Measurements from ENCODE around the gene LPCAT2. TPM values are rescaled to one million over a fixed set of nuclear protein-coding genes. Genes with fewer than 3 reads are reported as not detected.

LPCAT2 gene
- 10.0 and 11.7 TPM in 2 replicates for total RNA-seq (2014; rRNA removed; shearing (Covaris generic))

DNA sequence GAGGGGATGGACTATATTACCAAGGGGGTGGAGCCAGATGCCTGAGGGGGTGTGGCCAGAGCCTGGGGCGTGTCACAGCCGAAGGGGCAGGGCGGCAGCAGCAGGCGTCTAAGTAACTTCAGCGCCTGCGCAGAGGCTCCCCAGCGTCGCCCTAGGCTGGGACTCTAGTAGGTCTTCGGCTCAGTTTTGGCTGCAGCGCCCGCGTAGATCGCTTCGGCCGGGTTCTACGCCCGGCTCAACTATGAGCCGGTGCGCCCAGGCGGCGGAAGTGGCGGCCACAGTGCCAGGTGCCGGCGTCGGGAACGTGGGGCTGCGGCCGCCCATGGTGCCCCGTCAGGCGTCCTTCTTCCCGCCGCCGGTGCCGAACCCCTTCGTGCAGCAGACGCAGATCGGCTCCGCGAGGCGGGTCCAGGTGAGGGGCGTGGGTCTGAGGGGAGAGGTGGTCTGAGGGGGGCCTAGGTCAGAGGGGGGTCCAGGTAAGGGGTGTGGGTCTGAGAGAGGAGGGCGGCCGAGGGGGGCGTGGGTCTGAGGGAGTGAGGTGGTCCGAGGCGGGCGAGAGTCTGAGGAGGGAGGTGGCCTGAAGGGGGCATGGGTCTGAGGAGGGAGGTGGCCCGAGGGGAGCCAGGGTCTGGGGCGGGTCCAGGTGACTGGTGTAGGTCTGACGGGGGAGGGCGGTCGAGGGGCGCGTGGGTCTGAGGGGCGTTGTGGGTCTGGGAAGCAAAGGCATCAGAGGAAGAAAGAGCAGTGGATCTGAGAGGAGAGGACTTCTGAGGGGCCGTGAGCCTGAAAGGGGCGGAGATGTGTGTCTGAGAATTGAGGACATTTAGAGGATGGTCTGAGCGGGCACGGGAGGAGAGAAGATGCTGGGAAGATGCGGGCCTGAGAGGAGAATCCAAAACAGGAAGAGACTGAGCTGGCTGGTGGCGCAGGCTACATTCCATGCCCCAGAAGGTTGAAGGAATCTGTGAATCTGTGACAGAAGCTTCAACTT is at the start of gene LPCAT2:
Gene LPCAT2 (plus strand): TSS at position 132 of the 991 bp plus-strand sequence. CDS start 110 bp downstream, at position 242.
- peak; percentile 45 for DNase-seq (ENCODE audit: low spot score)

GRCh38 chr16:55462241-55462640 is 46.6 kb upstream of the LPCAT2 start:
- DNase-seq (ENCODE audit: low spot score): no peak

- DNase-seq (ENCODE audit: low spot score): no peak
Measured at GRCh38 chr16:55464375-55464774, 44.5 kb upstream of the LPCAT2 start.

DNA sequence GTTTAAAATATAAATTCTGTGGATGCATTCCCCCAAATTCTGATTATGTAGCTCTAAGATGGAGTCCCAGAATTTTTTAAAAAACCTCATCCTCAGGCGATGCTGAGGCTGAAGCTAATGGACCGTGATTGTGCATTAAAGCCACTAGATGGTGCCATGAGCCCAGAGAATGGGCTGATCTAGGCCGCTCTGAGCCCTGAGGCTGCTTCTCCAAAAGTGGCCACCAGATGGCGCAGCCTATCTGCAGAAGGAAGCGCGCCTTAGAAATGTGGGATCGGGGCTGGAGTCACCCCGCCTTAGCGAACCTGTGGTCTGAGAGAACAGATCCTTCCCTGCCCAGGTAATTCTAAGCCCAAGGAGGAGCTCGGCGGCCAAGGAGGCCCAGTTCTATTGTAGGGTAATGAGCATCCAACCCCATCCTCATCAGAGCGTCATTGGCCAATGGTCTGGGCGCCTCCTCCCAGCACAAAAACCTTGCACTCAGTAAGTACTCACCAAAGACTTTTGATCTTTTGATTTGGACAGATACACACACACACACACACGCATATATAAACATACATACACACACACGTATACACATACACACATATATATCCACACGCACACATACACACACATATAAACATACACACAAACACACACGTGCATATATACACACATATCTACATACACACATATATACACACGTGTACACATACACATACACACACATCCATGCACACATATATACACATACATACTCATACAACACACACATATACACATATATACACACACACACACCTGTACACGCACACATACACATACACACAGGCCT is 43.6 kb upstream of the LPCAT2 start:
- DNase-seq (ENCODE audit: low spot score): peak; percentile 81

GRCh38 chr16:55466209-55466608 is 42.7 kb upstream of the LPCAT2 start:
- no peak for DNase-seq (ENCODE audit: low spot score)

GRCh38 chr16:55467898-55468297 is 41.0 kb upstream of the LPCAT2 start:
- DNase-seq (ENCODE audit: low spot score): no peak

DNA sequence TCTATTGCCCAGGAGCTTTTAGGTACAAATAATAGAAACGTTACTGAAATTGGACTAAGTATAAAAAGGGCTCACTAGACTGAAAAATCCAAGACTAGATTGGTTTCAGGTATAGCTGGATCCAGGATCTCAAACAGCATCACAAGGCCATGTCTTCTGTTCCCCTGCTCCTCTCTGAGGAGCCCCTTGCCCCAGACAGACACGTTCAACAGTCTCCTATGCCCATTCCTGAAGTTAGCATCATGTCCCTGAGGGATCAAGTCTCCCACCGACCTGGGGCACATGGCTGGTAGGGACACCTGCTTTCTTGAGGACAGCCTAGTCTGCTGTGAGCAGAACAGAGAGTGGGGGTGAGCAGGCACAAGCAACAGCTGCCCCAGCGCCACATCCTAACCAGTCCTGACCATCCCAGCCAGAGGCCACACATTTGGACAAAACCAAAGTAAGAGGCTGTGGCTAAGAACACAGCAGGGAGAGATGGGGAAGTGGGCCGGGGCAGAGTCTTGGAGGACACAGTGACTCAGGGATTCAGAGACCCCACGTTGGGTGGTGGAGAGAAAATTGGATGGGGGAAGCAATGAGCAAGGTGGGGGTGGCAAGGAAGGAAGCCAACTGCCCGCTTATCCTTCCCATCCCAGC is 40.4 kb upstream of the LPCAT2 start:
- no peak for DNase-seq (ENCODE audit: low spot score)

DNA sequence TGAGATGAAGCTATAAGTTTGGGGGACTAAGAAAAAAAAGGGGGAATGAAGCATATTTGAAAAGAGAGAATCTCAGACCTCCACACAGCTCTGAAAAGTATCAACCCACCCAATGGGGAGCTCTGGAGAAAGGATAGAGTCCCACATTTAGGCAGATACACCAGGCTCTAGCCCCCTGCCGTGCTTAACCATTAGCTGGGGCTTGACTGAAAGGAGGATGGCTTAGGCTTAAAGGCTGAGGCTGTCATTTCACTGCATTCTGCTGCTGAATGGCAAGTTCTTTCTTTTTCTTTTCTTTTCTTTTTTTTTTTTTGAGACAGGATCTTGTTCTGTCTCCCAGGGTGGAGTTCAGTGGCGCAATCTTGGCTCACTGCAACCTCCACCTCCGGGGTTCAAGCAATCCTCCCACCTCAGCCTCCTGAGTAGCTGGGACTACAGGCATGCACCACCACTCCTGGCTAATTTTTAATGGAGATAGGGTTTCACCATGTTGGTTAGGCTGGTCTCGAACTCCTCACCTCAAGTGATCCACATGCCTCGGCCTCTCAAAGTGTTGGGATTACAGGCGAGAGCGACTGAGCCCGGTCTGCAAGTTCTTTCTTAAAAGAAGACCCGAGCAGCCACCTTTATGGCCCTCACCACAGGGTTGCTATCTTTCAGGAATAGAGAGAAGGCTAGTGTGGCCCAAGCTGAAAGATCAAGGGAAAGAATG is 38.9 kb upstream of the LPCAT2 start:
- DNase-seq (ENCODE audit: low spot score): no peak

- peak; percentile 94 for DNase-seq (ENCODE audit: low spot score)
Measured at GRCh38 chr16:55470533-55471371, 38.1 kb upstream of the LPCAT2 start.

- DNase-seq (ENCODE audit: low spot score): peak; percentile 75
Measured at GRCh38 chr16:55471448-55472097, 37.3 kb upstream of the LPCAT2 start.

GRCh38 chr16:55473587-55473986 is 35.3 kb upstream of the LPCAT2 start:
- DNase-seq (ENCODE audit: low spot score): no peak

- no peak for DNase-seq (ENCODE audit: low spot score)
Measured at GRCh38 chr16:55474821-55475220, 34.1 kb upstream of the LPCAT2 start.

DNA sequence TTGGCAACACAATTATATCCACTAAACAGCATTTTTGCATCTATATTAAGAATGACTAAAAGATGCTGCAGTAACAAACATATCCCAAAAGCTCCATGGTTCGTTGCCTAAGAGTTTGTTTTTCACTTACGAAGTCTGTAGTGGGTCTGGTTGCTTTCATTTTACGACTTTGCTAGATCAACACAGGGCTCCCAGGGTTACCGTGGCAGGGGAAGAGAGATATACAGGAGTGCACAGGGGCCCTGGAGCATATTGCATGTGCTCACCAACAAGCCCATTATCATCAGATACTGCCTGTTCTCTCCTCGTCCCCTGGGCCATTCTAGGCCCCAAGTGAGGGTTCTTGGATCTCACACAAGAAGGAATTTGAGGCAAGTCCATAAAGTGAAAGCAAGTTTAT is 33.0 kb upstream of the LPCAT2 start:
- DNase-seq (ENCODE audit: low spot score): no peak

DNA sequence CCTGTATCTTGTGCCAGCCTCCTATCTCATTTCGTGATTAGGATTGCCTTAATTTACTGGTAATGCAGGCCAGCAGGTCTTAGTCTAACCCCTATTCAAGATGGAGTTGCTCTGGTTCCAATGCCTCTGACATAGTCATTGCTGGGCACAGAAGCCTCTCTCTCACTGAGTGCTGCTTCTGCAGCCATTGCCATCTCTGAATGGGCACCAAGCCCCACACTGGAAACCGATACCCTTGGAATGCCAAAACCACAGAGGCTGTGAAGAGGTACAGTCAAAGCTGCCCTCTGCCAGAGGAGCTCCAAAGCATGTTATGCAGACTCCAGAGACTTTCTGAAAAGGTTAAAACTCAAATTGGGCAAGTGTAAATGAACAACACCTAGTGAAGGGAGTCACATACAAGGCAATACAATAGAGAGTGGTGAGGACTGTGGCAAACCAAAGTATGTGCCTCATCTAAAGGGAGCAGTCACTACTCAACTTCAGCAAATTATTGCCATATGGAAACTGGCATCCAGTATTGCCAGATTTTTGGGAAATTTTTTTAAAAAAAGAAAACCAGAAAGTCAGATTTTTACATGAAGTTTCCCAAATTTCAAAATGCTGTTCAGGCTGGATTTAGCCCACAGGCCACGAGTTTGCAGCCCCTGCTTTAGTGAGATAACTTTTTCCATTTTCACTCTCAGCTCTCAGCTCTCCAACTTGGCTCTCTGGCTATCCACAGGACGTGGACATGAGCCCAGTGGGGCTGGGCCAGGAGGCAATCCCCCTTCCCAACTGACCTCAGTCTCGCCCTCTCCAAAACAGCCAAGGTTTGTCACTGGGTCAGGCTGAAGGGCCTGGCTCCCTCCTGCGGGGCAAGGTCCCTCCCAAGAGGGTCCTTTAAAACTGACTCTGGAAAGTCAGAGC is 32.0 kb upstream of the LPCAT2 start:
- DNase-seq (ENCODE audit: low spot score): peak; percentile 75

- DNase-seq (ENCODE audit: low spot score): no peak
Measured at GRCh38 chr16:55477736-55478135, 31.1 kb upstream of the LPCAT2 start.

DNA sequence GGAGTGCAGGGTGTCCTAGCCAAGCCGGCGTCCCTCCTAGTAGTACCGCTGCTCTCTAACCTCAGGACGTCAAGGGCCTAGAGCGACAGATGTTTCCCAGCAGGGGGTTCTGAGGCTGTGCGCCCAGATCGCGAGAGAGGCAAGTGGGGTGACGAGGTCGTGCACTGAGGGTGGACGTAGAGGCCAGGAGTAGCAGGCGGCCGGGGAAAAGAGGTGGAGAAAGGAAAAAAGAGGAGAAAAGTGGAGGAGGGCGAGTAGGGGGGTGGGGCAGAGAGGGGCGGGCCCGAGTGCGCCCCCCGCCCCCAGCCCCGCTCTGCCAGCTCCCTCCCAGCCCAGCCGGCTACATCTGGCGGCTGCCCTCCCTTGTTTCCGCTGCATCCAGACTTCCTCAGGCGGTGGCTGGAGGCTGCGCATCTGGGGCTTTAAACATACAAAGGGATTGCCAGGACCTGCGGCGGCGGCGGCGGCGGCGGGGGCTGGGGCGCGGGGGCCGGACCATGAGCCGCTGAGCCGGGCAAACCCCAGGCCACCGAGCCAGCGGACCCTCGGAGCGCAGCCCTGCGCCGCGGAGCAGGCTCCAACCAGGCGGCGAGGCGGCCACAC is 29.9 kb upstream of the LPCAT2 start, which contains the start of gene MMP2:
Gene MMP2 (plus strand): TSS at position 372 of the 603 bp plus-strand sequence. CDS start 282 bp downstream, outside the sequence.
- peak; percentile 83 for DNase-seq (ENCODE audit: low spot score)

- DNase-seq (ENCODE audit: low spot score): no peak
Measured at GRCh38 chr16:55479430-55480140, 29.3 kb upstream of the LPCAT2 start.
